Stomach (tissue), 4 donors: ENCODE data around the gene ABHD17C.

ENCODE experiments used
- POLR2A ChIP-seq, 4 donors: fragments of 450-650 bp; IDR thresholded peaks; one replicate each; pipeline ENCODE4 v1.6.1; 2016; ENCODE audit warnings: antibody characterized with exemption in 4 of 4, control low read depth in 2 of 4, mild to moderate bottlenecking in 1 of 4, moderate library complexity in 1 of 4
- TF ChIP-seq, protein P1 (sequence below), 7 experiments: fragments of 450-650 bp in 4 of 7; fragments of 200-600 bp in 3 of 7; sonication (generic) in 3 of 7; IDR thresholded peaks; one replicate each; pipeline ENCODE4 v1.5.1; 2016 to 2019; ENCODE audit warnings: antibody characterized with exemption in 7 of 7, control low read depth in 2 of 7, mild to moderate bottlenecking in 1 of 7

DNA sequence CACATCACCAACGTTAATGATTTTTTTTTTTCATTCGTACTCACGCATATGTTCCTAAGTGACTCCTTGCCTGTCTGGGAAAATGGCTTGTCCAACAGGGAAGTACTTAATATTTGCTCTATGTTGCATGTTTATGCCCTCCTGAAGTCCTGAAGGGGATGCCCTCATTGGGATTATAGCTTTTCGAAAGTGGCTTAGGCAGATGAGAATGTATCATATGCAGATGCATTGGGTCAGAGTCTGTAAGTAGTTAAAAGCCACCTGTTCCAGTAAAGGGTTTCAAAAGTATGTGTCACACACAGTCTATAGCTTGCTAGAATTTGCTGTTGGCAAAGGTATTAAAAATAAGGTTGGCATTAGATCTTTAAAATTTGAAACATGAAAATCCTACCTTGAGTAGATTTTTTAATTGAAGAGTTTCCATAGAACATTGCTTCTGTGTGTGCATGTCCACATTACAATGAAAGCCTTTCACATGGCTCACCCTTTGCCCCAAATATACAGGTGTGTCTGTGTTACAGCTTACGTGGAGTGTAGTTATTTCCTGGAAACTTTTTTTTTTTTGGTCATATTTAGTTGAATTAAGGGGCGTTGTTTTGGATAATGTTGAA is 2.1 kb downstream of the ABHD17C start:
- TF ChIP-seq, protein P1, sequence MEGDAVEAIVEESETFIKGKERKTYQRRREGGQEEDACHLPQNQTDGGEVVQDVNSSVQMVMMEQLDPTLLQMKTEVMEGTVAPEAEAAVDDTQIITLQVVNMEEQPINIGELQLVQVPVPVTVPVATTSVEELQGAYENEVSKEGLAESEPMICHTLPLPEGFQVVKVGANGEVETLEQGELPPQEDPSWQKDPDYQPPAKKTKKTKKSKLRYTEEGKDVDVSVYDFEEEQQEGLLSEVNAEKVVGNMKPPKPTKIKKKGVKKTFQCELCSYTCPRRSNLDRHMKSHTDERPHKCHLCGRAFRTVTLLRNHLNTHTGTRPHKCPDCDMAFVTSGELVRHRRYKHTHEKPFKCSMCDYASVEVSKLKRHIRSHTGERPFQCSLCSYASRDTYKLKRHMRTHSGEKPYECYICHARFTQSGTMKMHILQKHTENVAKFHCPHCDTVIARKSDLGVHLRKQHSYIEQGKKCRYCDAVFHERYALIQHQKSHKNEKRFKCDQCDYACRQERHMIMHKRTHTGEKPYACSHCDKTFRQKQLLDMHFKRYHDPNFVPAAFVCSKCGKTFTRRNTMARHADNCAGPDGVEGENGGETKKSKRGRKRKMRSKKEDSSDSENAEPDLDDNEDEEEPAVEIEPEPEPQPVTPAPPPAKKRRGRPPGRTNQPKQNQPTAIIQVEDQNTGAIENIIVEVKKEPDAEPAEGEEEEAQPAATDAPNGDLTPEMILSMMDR (IDR thresholded peaks at IDR 0.05): no peak
- TF ChIP-seq POLR2A (IDR thresholded peaks at IDR 0.05): peak in 1 of 4 donors; percentile 30
